Activated CD8-positive, alpha-beta T cell treated with anti-CD3 and anti-CD28 coated beads, Interleukin-2, amount 10 ng/mL, durations not matched to agents 7 days and 5 days (primary cell): ENCODE measurements around the gene TIFAB. TPM values are rescaled to one million over a fixed set of nuclear protein-coding genes. Genes with fewer than 3 reads are reported as not detected.

Experiments
- ATAC-seq: fragments of 150-1000 bp; cut with Tn5 transposase; one replicate; pipeline ENCODE4 v1.10.0; 2021; ENCODE audit warnings: moderate library complexity
- CTCF ChIA-PET: fragments of 350-600 bp; sonication (Branson Sonifier 250); formaldehyde crosslinking; loops from one replicate; lab custom pipeline; 2021; ENCODE audit warnings: antibody characterized with exemption; lab: Charles Lee
- POLR2A ChIA-PET: fragments of 350-600 bp; sonication (Branson Sonifier 250); formaldehyde crosslinking; loops from one replicate; lab custom pipeline; 2021; ENCODE audit warnings: antibody characterized with exemption; lab: Charles Lee
- DNase-seq: peaks from one replicate; pipeline ENCODE4 v3.0.0-alpha.2; 2020
- H3K27ac Mint-ChIP-seq: one replicate; pipeline ENCODE4 v1.8.0; 2021; ENCODE audit warnings: mild to moderate bottlenecking, mixed read lengths
- H3K27me3 Mint-ChIP-seq: one replicate; pipeline ENCODE4 v1.8.0; 2021; ENCODE audit warnings: low read depth, mixed read lengths
- H3K36me3 Mint-ChIP-seq: one replicate; pipeline ENCODE4 v1.8.0; 2021; ENCODE audit warnings: low read depth, mixed read lengths
- H3K4me1 Mint-ChIP-seq: one replicate; pipeline ENCODE4 v1.8.0; 2021; ENCODE audit warnings: low read depth, mixed read lengths
- H3K4me3 Mint-ChIP-seq: one replicate; pipeline ENCODE4 v1.8.0; 2021; ENCODE audit warnings: mild to moderate bottlenecking, mixed read lengths
- H3K9me3 Mint-ChIP-seq: one replicate; pipeline ENCODE4 v1.8.0; 2022; ENCODE audit warnings: mixed read lengths; ENCODE audit not compliant: insufficient read depth
- total RNA-seq, 2 experiments: library from RNA; stranded (reverse); gene quantifications; one replicate each; pipeline ENCODE4 v1.2.3, GENCODE V29; 2021

TIFAB gene
- total RNA-seq, 2 experiments from 2014 or later, result not detected

DNA sequence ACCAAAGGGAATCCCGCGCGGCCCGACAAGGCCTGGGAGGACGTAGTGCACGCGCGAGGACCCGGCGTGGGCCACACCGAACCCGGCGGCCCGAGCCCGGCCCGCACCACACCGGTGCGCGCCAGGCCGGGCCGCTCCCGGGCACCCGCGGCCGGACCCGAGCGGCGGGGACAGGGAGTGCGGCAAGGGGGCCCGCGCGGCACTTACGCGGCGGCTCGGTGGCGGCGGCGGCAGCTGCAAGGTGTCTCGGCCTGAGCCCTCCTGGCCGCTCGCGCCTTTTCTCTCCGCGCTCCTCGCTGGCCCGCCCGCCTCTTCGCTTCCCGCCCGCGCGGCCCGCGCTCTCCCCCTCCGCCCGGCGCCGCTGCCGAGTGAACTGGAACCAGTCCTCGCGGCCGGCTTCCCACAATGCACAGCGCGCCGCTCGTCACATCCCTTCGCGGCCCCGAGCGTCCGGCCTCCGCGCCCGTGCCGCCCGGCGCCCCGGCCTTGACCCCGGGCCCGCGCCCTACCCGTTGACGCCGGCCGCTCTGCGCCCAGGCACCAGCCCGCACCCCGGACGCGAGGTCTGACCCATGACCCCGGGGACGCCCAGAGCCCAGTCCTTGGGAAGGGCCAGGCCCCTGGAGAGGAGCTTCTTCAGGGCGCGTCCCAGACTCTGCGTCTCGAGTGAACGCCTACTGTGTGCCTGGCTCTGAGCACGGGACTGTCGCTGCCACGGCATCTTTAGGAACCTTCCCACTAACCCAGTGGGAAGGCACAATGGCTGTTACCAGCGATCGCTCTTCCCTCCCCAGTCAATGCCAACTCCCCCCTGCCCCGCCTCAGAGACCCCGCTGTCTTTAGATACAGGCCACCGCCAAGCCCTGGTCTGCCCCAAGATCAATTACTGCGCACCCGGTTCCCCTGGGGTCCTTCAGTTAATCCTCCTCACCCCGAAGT, 53.0 kb downstream of the TIFAB start, which contains the start of gene MACROH2A1:
Gene MACROH2A1 (minus strand): TSS at position 377 of the 939 bp plus-strand sequence. CDS start 10,138 bp downstream, outside the sequence.
- Mint-ChIP-seq H3K4me1 (peaks cover 48% of the 10 kb centered on the region), H3K9me3 (no peaks in the 10 kb centered on the region), H3K27me3 (peaks cover 13% of the 10 kb centered on the region), H3K27ac (peak within 1 kb of the TSS; percentile 90), H3K36me3 (peaks cover 23% of the 10 kb centered on the region), H3K4me3 (peak within 1 kb of the TSS; percentile 88)
- ATAC-seq (peak; percentile 90), DNase-seq (peak; percentile 89)
- ChIA-PET CTCF (interaction anchor here (1.3 kb wide), 1 partner anchor 26 kb away, joined by 7 read pairs; no protein-coding TSS in a partner anchor), POLR2A (interaction anchor here (1.0 to 1.6 kb wide), 3 partner anchors 8 to 25 kb away, joined by 3 to 4 read pairs (median 3); no protein-coding TSS in a partner anchor)

DNA sequence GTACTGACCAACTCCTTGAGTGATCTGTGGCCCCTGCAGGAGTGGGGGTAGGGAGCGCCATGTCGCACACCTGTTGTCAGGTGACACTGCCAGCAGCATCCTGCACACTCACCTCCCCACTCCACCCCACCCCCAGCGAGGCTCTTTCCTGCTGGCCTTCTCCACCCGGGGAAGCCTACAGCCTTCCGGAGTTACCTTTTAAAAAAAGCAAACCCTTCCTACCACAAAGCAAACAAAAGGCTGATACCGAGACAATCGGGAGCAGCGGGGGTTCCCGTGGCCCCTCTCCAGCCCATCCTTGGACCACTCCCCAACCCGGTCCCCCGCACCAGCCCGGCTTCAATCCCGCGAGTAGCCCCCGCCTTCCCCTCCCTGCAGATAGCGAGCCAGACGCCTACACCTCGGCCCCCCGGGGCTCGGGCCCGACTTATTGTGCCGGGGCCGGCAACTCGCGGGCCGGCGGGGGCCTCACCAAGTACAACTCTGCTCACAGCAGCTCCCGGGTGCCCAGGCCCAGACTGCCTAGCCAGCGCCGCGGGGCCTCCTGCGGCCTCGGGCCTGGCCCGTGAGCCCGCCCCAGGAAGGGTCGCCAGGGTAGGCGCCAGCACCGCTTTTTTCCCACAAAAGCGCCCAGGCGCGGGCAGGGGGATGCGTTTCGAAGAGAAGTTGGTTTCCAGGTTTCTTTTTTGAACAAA, 53.8 kb downstream of the TIFAB start:
- no peaks in the 10 kb centered on the region for H3K9me3 Mint-ChIP-seq
- peaks cover 56% of the 10 kb centered on the region for H3K4me1 Mint-ChIP-seq
- DNase-seq (peak; percentile 70), ATAC-seq (peak; percentile 46)
- H3K36me3 Mint-ChIP-seq, result peaks cover 28% of the 10 kb centered on the region
- peak overlapping the region; percentile 88 for H3K4me3 Mint-ChIP-seq
- peak overlapping the region; percentile 88 for H3K27ac Mint-ChIP-seq
- peaks cover 13% of the 10 kb centered on the region for H3K27me3 Mint-ChIP-seq
- ChIA-PET POLR2A (interaction anchor here (1.6 kb wide), 1 partner anchor 26 kb away, joined by 3 read pairs; no protein-coding TSS in a partner anchor), CTCF (no interaction called here)

Other genes with a start within 250 kb of the TIFAB start
- 100 to 1,000 TPM; 328 to 332 TPM for gene MACROH2A1, start 53.1 kb downstream of the TIFAB start, total RNA-seq
- not detected for gene DCANP1, start 5.0 kb downstream of the TIFAB start, total RNA-seq
- gene NEUROG1, start 83.6 kb upstream of the TIFAB start, total RNA-seq, result not detected
- gene CXCL14, start 126.6 kb upstream of the TIFAB start, total RNA-seq, result not detected